Activated CD4-positive, alpha-beta T cell treated with anti-CD3 and anti-CD28 coated beads for 24 hours (primary cell): ENCODE measurements around the gene ELOVL6.
"Not testable (repeated sequence)": the region's sequence is repeated elsewhere in the genome, so short reads cannot be mapped to it uniquely, and the experiment has no call there.

Experiments used
- DNase-seq, 2 donors: peaks; one replicate each; pipeline ENCODE4 v3.0.0-alpha.2; 2020; ENCODE audit warnings: low read depth in 2 of 2

ELOVL6 gene

DNA sequence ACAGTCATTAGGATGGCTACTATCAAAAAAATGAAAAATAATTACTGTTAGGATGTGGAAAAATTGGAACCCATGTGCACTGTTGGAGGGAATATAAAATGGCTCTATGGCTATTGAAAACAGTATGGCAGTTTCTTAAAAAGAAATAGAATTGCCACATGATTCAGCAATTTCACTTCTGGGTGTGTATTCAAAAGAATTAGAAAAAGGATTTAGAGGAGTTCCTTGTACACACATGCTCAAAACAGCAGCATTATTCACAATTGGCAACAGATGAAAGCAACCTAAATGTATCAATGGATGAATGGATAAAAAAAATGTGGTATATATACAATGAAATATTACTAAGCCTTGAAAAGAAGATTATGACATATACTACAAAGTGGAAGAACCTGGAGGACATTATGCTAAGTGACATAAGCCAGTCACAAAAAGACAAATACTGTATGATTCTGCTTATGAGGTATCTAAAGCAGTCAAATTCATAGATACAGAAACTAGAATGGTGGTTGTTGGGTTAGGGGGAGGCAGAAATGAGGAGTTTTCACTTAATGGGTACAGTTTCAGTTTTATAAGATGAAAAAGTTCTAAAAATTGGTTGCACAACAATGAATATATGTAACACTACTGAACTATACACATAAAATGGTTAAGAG is 123.2 kb downstream of the ELOVL6 start:
- DNase-seq, result no peak

DNA sequence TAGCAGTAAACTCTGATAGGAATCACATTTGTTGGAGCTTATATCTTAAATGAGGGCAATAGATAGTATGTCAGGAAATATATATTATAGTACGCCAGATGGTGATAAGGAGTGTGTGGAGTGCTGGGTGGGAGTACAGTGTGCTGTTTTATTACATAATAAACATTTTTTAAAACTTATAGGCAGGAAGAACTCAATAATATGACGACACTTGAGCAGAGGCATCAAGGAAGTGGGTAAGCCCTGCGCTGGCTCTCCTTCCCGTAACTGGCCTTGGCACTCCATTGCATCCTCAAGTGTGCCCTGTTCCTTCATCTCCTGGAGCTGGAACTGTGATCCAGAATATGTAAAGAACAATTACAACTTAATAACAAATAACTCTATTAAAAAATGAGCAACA is 123.8 kb downstream of the ELOVL6 start:
- DNase-seq, result no peak

DNA sequence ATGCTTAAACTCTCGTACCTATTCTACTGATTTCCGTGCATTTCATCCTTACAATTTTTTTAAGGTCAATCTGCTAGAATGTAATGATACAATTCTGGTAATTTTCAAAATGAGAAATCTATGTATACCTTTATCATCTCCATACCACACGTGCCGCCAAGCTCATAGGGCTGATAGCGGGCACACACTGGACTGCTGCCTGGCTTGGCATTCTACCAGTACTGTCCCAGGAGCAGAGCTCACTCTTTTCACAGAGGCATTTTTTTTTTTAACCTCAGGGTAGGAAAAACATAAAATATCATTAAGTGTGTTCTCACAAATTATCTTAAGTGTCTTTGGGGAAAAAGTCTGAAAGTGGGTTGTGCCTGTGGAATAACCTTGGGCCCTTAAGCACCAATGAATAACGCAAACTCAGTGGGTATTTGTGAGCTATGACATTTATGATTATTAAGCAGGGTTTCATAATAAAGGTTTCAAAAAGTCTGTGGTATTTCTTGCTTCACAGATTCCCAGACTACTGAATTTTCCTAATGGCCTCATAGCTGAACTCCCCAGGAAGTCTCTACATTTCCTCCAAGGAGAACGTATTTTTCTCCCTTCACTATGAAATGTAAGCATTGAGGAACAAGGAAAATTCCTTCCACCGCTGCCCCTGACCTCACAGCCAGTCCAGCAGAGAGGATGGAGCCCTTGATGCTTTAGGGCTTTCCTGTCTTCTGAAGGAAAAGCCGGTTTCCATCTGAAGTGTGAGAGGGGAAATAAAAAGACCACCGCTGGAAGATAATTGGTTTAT is 125.2 kb downstream of the ELOVL6 start:
- DNase-seq, result no peak

DNA sequence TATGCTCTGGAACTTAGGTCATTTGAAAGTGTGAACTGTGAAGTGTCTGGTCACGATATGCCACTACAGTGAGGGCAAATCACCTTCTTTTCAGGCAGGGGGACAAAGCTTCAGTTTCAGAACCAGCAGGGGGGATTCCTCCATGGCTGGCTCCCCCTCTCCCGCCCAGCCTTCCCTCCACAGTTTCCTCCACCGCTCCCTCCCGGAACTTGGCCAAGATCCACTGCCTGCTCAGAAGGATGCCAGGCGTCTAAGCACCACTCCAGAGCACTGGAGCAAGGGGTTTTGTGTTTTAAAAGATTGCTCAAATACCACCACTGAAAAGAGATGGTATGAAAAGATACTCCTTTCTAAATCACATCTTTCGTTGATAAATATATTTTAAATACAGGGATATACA is 126.9 kb downstream of the ELOVL6 start:
- DNase-seq, result no peak

DNA sequence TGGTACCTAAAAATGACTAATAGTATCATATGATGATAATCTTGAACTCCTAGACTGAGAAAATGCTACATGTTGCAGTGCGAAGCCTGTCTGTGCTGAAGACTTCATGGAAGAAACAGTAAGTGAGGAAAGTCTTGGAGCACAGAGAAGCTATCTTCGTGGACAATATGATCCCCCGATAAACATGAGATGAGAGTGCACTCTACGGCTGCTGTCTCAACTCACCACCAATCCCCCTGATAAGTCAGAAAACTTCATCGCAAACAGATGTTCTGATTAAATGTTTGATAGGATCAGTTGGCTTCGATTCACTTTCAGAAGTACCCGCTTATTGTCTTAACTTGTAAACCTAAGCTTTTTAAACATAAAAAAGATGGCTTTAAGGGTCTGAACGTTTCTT is 130.2 kb downstream of the ELOVL6 start:
- DNase-seq, result no peak

DNA sequence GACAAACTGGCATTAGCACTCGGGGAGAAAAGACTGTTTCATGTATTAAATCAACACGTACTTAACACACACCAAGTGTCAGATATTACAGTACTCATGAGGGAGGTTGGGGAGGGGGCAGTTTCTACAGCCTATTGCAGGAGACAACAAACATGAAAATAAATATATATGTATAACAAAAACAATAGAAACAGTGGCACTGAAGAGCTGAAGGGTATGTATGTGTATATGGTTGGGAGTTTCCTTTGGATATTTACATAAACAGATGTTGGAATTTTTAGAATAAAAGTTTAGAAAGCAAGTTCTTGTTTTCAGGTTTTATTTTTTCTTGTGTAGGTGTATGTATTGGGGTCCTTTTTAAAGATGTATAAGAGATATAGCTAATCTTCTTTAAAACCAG is 133.5 kb downstream of the ELOVL6 start:
- DNase-seq, result no peak

DNA sequence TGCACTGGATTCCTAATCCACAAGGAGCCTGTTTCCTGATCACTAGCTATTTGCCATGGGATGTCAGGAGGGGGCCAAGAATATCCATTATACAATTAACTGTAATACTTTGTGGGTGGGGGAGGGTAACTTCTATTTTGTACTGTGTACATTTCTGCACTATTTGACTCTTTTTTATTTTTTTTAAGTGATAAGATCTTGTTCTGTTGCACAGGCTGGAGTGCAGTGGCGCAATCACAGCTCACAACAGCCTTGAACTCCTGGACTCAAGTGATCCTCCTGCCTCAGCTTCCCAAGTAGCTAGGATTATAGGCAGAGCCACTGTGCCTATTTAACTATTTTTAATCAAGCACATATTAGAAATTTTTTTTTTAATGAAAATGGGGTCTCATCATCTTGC is 134.1 kb downstream of the ELOVL6 start:
- no peak for DNase-seq

DNA sequence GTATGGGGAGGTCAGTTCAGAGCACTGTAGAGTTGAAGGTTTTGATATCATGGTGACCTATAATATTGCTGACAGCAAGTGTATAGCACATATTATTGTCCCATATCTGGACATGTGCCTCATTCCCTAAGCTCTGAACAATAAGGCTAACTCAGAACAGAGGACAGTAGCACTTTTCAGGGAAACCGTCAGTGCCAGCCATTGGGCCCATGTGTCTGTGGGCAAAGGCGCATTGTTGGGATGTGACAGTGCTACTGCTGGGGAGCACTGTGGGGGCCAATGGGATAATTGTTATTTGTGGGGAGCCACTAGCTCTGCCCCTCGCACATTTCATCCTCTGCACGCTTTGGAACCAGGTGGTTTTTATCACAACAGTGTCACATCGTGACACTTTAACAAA is 136.2 kb downstream of the ELOVL6 start:
- DNase-seq, result no peak

DNA sequence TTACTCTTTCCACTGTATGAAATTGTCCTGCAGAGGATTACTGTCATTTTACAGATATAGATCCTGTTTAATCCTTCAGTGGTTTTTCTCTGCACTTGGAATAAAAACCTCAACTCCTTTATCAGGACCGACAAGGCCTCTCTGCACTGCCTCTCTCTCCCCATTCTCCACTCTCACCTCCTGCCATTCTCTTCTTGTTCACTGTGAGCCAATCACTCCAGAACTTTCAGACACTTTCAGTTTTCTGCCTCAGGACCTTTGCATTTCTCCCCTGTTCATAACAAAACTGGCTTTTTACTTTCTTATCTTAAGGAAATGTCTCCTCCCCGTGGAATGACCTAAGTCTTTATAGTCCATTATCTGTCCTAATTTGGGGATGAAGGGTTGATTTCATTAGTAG is 137.3 kb downstream of the ELOVL6 start:
- no peak for DNase-seq

DNA sequence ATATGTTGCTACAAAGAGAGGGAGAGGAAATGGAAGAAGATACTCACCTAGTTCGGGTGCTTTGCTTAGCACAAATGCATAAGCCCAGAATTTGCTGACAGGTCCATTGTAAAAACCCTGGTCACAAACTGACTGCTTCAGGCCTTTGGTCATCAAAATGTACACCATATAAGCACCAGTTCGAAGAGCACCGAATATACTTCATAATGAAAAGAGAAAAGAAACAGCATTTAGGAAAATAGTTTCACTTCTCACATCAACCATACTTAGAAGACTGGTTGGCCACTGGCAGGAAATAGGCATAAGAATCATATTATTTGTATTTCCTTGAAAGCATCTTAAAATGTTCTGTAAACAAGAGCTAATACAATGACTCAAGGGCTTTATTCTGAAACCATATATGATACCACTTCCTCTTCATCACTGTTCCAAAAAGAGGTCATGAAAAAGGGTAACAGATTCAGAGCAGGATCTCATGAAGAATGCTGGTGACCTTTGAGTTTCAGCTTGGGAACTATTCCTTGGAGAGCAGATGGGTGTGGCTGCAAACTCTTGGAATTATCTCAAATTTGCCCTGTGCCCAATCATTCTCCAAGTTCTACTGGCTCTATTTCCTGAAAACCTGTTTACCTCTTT is 138.7 kb downstream of the ELOVL6 start:
- no peak for DNase-seq

DNA sequence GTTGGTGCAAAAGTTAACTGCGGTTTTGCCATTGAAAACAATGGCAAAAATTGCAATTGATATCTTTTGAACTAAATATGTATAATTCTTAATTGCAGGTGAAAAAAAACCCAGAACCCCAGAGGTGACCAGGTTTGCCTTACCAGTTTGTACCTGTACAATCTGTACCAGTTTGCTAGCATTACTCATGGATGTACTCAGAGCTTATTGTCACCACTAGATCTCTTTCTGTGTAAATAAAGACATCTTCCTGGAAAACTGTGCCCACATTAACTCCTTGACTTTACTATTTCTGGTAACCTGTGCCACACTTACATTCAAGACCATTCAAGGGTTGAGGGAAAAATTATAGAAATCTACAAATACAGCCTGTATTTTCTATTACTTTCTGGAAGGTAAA is 139.7 kb downstream of the ELOVL6 start:
- no peak for DNase-seq

DNA sequence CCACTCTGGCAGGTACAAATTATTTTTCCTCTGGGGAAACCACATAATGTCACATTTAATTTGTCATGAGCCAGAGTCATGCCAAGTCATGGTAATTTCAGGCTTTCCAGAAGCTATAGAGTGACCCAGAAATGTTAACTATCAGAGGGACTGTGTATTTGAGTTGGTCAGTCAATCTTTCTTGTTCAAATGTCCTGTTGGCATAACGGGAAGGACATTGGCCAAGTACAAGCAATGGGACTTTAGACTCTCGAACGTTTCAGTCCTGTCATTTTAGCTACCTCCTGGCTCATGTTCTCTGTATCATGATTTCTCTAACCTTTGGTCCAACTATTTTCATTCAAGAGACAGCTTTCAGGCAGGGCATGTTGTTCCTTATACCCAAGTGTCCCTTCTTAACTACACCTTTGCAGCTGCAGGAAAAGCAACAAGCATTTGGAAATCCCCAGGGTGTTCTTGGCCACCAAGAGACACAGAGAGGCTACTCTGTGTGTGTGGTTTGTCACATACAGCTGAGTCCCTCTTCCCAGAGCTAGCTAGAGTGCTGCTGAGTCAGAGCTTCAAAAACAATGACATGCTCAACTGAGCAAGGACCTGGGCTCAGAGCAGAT is 143.2 kb downstream of the ELOVL6 start:
- no peak for DNase-seq

DNA sequence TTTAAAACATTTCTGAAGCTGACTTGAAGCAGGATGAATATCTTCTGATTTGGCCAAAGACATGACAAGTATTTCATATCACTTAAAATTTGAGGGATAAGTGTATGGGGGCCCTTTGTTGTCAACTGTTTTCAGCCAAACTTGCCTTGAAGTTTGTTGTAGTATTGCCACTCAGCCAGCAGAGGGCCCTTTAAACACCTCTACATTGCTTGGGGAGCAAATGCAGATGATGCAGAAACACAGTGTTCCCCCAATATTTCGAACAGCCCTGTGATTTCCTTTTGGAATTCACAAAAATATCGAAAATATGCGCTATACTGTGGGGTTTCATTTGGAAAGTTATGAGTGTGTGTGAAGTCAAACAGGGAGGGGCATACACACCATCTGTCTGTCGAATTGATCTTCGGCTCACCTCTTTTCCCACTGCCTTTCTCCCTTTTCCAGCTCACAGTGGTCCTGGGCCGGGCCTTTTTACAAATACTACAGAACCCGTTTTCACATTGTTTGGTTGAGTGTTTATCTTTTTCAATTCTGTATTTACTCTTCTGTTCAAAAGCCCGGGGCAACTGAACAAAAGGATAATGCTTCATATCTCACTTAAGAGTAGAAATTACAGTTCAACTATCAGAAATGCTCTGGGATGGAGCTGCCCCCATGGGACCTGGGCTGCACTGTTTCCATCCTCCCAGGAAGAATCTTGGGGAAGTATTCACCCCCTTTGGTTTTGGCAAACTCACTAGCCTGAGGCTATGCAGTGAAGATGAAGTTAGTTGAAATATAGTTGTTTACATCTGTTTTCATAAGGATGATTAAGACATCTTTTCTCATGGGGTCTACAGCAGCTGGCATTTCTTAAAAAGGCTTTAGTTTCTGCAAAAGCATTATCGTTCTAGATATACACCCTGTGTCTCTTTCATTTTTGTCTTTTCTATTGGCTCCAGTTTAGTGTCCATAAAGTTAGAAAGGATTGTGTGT is 148.2 kb downstream of the ELOVL6 start:
- DNase-seq, result peak; percentile 32 to 33

DNA sequence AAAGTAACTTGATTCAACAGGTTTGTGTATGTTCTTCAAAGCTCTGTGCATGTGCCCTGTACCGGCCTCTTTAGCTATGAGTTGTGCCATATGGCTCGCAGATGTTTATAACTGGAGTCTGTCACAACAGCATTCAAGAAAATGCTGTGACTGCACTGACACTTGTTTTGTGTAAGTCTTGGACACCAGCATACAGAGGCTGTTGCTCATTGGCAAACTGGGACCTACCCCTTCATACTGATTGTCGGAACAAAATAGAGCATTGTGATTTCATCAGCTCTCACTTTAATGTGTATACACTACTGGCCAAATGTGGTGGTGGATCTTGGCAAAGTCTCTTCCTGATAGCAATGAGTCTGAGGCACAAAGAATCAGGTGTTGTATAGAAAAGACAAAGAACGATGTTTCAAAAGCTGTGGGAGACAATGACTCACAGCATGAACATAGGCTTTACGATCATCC is 151.8 kb downstream of the ELOVL6 start:
- no peak for DNase-seq

DNA sequence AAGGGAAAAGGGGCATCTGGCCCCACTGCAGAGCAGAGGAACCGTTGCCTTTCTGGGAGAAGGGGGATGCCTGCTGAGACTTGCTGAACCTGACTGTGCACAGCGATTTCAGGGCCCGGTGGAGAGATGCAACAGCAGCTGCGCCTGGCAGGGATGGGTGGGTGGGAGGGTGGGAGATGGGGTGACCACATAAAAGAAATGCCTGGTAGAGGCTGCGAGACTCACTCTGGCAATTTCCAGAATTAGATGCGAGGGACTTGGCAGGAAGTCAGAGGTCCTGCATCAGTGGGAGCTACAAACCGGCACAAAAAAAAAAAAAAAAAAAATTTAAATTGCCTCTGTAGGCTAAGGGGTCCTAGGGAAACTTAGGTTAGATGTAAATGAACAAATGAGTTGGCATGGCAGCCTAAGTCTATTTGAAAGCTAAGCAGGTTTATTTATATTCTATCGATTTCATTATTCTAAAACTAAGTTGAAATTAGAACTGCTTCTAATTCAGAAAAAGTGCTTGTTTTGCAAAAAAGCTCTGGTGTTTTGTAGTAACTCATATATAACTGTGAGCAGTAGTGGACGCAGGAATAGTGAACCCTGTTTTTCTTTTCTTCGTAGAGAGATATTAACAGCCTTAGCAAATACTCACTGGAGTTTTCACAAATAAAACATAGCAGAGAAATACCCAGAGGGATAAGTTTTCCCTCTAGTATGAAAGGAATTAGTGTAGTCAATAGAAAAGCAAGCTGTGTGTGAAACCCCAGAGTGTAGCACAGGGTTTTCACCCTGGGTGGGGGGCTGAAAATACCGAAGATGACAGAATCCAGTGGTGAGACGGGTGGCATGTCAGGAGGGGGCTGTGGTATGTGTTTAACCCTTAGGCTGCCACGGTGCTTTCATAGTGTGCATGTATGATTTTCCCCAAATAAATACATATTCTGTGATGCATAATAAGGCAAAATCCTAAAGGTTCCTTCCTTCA is 155.6 kb downstream of the ELOVL6 start:
- no peak for DNase-seq

DNA sequence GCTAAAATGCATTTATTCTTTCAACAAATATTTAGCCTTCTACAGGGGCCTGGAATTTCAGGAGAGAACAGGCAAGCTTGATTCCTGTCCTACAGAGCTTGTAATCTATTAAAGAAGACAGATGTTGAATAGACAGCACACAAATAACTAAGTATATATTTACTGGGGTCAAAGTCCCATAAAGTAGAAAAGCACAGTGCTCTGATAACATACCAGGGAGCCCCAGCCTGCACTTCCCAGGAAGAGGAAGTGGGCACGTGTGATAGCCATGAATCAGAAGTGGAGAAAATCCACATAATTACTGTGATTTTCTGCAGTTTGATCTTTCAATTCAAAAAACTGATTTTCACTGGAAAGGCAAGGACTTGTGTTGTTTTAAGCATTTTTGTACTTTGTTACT is 156.7 kb downstream of the ELOVL6 start:
- DNase-seq, result no peak

DNA sequence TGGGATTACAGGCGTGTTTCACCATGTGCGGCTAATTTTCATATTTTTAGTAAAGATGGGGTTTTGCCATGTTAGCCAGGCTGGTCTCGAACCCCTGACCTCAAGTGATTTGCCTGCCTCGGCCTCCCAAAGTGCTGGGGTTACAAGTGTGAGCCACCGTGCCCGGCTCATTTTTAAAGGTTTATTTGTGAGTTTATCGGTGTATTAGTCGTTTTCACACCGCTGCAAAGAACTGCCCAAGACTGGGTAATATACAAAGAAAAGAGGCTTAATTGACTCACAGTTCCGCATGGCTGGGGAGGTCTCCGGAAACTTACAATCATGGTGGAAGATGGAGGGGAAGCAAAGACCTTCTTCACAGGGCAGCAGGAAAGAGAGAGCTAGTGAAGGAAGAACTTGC is 159.3 kb downstream of the ELOVL6 start:
- not testable (repeated sequence) for DNase-seq

DNA sequence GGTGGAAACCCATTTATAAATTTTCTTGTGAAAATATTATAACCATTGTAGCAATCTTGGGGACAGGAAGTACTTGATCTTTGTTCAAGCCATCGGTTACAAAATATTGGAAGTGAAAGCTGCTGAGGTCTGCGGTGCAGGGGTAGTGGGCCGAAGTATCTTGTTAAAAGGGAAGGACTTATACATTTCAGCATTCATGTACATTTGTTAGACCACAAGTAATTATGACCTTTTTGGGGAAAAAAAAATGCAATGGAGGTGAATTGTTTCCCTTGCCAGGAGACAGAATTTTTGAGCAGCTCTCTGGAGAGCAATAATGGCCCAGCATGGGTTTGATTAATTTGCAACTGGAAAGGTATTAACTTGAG is 164.4 kb downstream of the ELOVL6 start:
- no peak for DNase-seq

DNA sequence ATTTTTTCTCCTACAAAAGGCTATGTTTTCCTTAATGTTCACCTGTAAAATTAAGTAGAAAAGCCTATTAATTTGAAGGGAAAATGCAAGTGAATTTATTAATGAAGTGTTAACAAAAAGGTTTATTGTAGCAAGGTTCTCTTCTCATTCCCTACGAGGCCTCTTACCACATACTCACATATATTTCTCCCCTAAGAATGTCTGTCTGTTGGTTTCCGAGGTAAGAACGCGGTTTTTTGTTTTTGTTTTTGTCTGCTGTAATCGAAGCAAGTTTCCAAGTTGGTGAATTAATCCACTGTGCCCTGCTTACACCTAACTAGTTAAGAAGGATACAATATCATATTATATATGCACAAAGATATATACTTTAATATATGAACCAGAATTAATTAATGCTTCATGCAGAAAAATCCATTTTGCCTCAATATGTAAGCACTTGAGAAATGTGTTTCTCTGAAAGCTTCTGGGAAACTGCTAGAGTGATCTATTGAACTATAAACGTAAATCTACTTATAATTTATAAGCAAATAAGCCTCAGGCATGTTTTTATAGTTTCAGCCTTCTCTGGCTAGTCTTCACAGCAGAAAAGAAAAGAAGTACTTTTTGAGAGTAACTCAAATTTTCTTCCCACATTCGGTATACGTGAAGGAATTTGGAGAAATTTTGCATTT is 164.9 kb downstream of the ELOVL6 start:
- no peak for DNase-seq

DNA sequence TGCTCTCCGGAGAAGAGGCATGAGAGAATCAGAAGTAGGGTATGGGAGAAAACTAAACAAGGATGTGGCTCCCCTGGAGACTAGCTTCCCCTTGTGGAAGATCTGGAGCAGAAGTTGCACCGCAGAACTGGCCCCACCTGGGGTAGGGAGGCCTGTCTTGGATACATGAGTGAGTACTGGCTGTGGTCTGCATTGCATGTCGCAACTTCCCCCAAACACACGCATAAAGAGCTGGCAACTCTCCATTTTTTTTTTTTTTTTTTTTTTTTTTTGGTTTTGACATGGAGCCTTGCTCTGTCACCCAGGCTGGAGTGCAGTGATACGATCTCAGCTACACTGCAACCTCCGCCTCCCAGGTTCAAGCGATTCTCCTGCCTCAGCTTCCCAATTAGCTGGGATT is 165.8 kb downstream of the ELOVL6 start:
- no peak for DNase-seq
